HG03521 (cell line): ENCODE results near the gene MRPL19.

Experiments used
- ATAC-seq: cut with Tn5 transposase; IDR thresholded peaks from one replicate; pipeline ENCODE4 v1.9.1; 2021; ENCODE audit warnings: mild to moderate bottlenecking, moderate library complexity; ENCODE audit not compliant: unreplicated experiment

MRPL19 gene

GRCh38 chr2:75614162-75614651 lies 32.4 kb upstream of the MRPL19 start:
- no peak for ATAC-seq

GRCh38 chr2:75616406-75616805 lies 30.2 kb upstream of the MRPL19 start:
- ATAC-seq: no peak

- no peak for ATAC-seq
Measured at GRCh38 chr2:75616933-75617332, 29.6 kb upstream of the MRPL19 start.

DNA sequence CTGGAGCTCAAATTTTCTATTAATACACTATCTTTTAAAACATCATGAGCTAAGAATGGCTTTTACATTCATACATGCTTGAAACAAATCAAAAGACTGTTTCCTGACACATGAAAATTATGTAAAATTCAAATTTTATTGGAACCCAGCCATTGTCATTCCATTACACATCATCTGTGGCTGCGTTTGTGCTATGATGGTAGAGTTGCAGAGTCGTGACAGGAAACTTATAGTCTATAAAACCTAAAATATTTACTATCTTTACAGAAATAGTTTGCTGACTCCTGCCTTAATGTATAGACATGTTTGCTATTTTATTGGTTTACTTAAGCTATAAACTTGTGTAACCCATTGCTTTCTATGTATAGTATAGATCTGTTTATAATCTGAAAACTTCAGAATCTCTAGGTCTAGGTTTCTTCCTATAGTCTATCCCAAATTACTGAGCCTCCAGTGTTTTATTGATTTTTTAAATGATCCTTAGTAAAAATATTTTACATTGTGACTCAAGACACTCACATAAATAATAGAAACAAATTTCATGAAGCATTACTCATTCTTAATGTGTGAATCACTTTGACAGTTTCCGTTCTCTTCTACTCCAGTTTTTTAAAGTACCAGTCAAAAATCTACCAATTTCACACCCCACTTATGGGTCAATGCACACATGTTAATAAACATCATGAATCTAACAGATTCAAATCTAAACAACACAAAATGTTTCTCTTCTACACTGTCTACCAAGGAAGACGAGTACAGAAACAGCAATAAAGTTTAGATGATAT lies 26.4 kb upstream of the MRPL19 start:
- ATAC-seq: no peak

GRCh38 chr2:75621228-75621627 lies 25.4 kb upstream of the MRPL19 start:
- no peak for ATAC-seq

- no peak for ATAC-seq
Measured at GRCh38 chr2:75622500-75622899, 24.1 kb upstream of the MRPL19 start.

- no peak for ATAC-seq
Measured at GRCh38 chr2:75622929-75623328, 23.7 kb upstream of the MRPL19 start.

DNA sequence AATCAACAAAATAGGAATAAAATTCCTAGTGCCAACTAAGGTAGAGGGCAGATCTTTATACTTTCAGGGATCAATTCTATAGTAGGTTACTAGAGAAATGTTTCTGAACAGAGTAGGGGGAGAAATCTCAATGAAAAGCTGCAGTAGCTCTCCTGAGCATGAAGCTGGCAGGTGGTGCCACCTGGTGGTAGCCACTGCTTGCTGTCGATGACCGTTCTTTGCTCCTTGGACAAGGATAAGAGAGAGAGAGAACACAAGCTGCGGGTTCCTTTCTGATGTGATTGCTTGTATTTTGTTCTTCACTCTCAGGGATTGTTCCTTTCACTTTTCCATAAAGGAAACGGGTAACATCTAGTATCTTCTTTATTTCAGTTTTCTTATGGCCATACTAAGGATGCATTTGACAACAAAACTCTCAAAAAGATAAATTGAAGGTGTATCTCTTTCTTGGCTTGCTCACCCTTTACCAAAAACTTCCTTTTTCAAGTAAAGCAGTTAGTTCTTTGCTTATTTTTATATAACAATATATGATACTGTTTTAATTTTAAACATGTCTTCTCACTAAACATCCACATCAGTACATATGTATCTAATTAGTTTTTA lies 18.6 kb upstream of the MRPL19 start:
- ATAC-seq: no peak

DNA sequence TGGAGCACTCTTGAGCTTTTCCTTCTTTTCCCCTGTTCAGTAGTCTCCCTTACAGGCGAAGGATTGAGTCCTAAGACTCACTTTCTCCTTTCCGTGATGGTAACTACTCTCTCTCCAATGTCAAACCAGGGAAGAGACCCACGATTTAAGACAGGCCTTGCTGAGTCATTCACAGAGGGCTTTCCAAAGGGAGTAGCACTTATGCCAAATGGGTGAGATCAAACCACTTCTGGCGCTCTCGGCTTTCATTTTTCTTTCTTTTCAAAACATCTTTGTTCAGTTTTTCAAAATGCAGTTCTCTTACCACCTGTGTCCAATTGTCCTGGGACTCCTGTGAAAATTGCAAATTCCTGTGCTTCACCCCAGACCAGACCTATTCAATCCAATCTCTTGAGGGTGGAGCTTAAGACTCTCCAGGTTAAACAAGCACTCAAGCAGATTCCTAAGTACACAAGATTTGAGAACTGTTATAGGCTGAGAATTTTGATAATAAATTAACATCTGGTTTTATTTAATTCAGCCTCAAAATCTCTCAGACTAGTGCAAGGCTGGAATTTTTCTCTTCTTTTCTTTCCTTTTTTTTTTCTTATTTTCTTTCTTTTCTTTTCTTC lies 14.4 kb upstream of the MRPL19 start:
- ATAC-seq: no peak

DNA sequence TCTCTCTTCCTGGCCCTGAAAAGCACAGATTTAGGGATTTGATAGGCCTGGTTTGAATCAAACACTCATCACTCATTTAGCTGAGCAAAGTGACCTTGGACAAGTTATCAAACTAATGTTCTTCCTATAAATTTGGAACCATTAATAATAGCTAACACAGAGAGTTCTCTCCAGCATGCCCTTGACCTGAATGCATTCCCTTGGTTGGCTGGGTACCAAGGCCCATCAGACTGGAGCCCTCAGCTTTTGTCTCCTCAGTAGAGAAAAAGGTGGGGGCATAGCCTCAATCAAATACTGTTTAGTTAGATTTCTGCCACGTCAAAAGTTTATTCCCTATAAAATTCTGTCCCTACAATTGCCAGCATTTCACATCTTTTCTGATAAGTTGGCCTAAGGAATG lies 13.8 kb upstream of the MRPL19 start:
- no peak for ATAC-seq

GRCh38 chr2:75633620-75634019 lies 13.0 kb upstream of the MRPL19 start:
- ATAC-seq: no peak

GRCh38 chr2:75634945-75635344 lies 11.6 kb upstream of the MRPL19 start:
- no peak for ATAC-seq

GRCh38 chr2:75637568-75637967 lies 9.0 kb upstream of the MRPL19 start:
- ATAC-seq: no peak

DNA sequence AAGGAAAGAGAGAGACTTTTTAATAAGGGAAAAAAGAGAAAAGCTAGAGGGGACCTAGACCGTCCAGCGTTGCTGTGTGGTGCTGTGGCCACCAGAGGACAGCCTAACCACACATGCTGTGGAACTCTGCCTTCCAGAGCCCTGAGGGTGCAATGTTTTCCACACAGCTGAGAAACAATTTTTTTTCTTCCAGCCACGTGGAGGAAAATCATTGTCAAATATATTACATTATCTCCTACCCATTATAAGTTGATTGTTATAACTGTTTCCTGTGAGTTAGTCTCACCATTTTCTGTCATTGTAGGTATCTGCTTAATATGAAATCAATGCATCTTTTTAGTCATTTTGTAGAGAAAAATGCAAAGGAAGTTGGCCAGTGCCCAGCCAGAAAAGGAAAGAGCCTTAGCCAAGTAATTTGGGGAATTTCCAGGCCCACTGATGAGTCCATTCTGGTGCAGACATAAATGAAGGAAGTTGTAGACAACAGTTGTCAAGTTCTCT lies 5.9 kb upstream of the MRPL19 start:
- ATAC-seq: peak; percentile 95

GRCh38 chr2:75641587-75641986 lies 5.0 kb upstream of the MRPL19 start:
- no peak for ATAC-seq

- ATAC-seq: no peak
Measured at GRCh38 chr2:75643980-75644379, 2.6 kb upstream of the MRPL19 start.

- no peak for ATAC-seq
Measured at GRCh38 chr2:75645643-75646042, 940 bp upstream of the MRPL19 start.

DNA sequence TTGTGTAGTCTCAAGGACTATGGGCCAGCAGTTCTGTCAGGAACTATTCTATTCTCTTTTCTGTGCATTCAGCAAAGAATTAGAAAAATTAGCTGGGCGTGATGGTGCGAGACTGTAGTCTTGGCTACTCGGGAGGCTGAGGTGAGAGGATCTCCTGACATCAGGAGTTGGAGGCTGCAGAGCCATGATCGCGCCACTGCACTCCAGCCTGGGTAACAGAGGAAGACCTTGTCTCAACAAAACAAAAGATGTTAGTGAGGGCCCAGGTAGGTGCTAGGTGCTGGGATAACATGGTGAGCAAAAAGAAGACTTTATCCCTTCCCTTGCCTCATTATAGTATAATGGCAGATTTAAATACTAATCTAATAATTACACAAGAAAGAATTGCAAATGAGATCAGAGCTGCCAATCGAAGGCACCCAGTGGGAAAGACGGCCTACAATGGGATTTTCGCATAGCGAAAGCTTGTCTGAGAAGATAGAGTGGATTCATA lies 447 bp upstream of the MRPL19 start:
- peak; percentile 4 for ATAC-seq

- no peak for ATAC-seq
Measured at GRCh38 chr2:75647771-75648170, 1.2 kb downstream of the MRPL19 start.

- ATAC-seq: no peak
Measured at GRCh38 chr2:75654012-75654411, 7.4 kb downstream of the MRPL19 start.

- no peak for ATAC-seq
Measured at GRCh38 chr2:75655861-75656260, 9.3 kb downstream of the MRPL19 start.

DNA sequence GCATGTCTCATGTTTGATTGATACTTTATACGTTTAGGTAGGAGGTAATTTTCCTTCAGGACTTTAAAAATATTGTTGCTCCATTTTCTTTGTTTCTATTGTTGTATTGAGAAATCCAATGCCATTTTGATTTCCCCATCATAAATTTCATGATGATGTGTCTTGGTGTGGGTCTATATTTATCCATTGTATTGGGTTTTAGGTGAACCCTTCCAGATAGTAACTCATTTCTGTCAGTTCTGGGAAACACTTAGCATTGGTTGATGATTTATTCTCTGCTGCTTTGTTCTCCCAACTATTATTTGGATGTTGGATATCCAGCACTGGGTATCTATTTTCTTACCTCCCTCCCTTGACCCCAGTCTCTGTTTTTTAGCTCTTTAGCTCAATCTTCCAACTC lies 10.0 kb downstream of the MRPL19 start:
- ATAC-seq: no peak
